ENCODE measurements around the gene XCR1.

DNA sequence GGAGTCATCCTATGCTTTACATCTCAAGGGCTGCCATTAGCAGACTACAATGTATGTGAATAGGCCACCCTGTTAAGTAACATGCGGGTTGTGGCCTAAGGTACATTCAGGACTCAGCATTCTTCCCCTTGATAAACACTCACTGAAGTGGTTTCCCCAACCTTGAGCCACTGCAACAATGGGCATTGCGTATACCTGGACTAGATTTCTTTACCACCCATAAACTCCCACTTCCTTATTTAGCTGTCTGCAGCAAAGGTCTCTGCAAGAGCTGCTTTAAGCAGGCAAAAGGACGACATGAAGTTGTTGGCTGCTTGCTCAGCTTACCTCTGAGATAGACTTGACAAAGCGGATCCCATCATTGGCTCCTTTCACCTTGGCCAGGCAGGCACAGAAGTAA lies 47.9 kb downstream of the XCR1 start:
- TF ChIP-seq EZH2phosphoT487 (IDR thresholded peaks at IDR 0.05; ENCODE audit: borderline replicate concordance) (no peak), EZH2 (IDR thresholded peaks at IDR 0.05) (no peak)
- TF ChIP-seq, protein P1, sequence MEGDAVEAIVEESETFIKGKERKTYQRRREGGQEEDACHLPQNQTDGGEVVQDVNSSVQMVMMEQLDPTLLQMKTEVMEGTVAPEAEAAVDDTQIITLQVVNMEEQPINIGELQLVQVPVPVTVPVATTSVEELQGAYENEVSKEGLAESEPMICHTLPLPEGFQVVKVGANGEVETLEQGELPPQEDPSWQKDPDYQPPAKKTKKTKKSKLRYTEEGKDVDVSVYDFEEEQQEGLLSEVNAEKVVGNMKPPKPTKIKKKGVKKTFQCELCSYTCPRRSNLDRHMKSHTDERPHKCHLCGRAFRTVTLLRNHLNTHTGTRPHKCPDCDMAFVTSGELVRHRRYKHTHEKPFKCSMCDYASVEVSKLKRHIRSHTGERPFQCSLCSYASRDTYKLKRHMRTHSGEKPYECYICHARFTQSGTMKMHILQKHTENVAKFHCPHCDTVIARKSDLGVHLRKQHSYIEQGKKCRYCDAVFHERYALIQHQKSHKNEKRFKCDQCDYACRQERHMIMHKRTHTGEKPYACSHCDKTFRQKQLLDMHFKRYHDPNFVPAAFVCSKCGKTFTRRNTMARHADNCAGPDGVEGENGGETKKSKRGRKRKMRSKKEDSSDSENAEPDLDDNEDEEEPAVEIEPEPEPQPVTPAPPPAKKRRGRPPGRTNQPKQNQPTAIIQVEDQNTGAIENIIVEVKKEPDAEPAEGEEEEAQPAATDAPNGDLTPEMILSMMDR (IDR thresholded peaks at IDR 0.05 in 2 of 3, conservative IDR thresholded peaks at IDR 0.05 in 1 of 3; ENCODE audit: borderline replicate concordance in 1 of 3, insufficient read depth in 1 of 3, low read depth in 2 of 3, low read length in 2 of 3) = no peak

All from HCT116 (cell line).